NOMO-1 treated with dmso at 0.1 percent for 144 hours (cell line): ENCODE results near the gene ZDHHC19.
"Not testable (repeated sequence)": the region's sequence is repeated elsewhere in the genome, so short reads cannot be mapped to it uniquely, and the experiment has no call there.

ENCODE experiments used
- DNase-seq: peaks from one replicate; lab custom pipeline; 2025; ENCODE audit not compliant: unreplicated experiment; lab: John Stamatoyannopoulos, UW

Gene ZDHHC19

GRCh38 chr3:196205442-196206205 is 5.6 kb downstream of the ZDHHC19 start:
- DNase-seq: not testable (repeated sequence)

GRCh38 chr3:196203846-196204245 is 7.4 kb downstream of the ZDHHC19 start:
- DNase-seq: peak; percentile 46

- peak; percentile 90 for DNase-seq
These were observed 8.7 kb downstream of the ZDHHC19 start for GRCh38 chr3:196202516-196202970.

GRCh38 chr3:196198771-196199753 is 12.1 kb downstream of the ZDHHC19 start:
- DNase-seq: peak; percentile 12

- no peak for DNase-seq
These were observed 13.0 kb downstream of the ZDHHC19 start for GRCh38 chr3:196198081-196198675.

- no peak for DNase-seq
These were observed 13.7 kb downstream of the ZDHHC19 start for GRCh38 chr3:196197524-196197923.

GRCh38 chr3:196195664-196196265 is 15.4 kb downstream of the ZDHHC19 start:
- DNase-seq: no peak

GRCh38 chr3:196194542-196194915 is 16.7 kb downstream of the ZDHHC19 start:
- DNase-seq: no peak

- no peak for DNase-seq
These were observed 17.3 kb downstream of the ZDHHC19 start for GRCh38 chr3:196193736-196194541.

- DNase-seq: no peak
These were observed 18.0 kb downstream of the ZDHHC19 start for GRCh38 chr3:196193133-196193735.

GRCh38 chr3:196192524-196193051 is 18.6 kb downstream of the ZDHHC19 start:
- DNase-seq: peak; percentile 8

GRCh38 chr3:196192036-196192523 is 19.1 kb downstream of the ZDHHC19 start:
- peak; percentile 87 for DNase-seq

- no peak for DNase-seq
These were observed 21.4 kb downstream of the ZDHHC19 start for GRCh38 chr3:196189566-196190347.

GRCh38 chr3:196186651-196187573 is 24.3 kb downstream of the ZDHHC19 start:
- no peak for DNase-seq

- DNase-seq: no peak
These were observed 26.3 kb downstream of the ZDHHC19 start for GRCh38 chr3:196184881-196185280.

- DNase-seq: not testable (repeated sequence)
These were observed 27.1 kb downstream of the ZDHHC19 start for GRCh38 chr3:196184169-196184432.

- no peak for DNase-seq
These were observed 30.1 kb downstream of the ZDHHC19 start for GRCh38 chr3:196181127-196181546.

- no peak for DNase-seq
These were observed 30.9 kb downstream of the ZDHHC19 start for GRCh38 chr3:196180346-196180745.
